ENCODE measurements around the gene ATP13A4. TPM values are rescaled to one million over a fixed set of nuclear protein-coding genes. Genes with fewer than 3 reads are reported as not detected.

ATP13A4 gene
- total RNA-seq, 2 experiments from 2014 or later = 0.98 to 1.6 TPM

GRCh38 chr3:193522473-193522872, 32.2 kb downstream of the ATP13A4 start:
- peaks cover 0 to 2% of the 10 kb centered on the region in 2 experiments for H3K27me3 ChIP-seq (ENCODE audit: control insufficient read depth in 1 of 2, insufficient read depth in 2 of 2, low read length in 2 of 2)

GRCh38 chr3:193520738-193521137, 34.0 kb downstream of the ATP13A4 start:
- peaks cover 20% of the 10 kb centered on the region for H3K27me3 Mint-ChIP-seq
- H3K9me3 Mint-ChIP-seq = no peaks in the 10 kb centered on the region
- CTCF ChIA-PET = no interaction called here
- no peak overlapping the region for H3K4me3 Mint-ChIP-seq
- no peak overlapping the region for H3K27ac Mint-ChIP-seq
- Histone ChIP-seq H3K4me3 (ENCODE audit: low read length) (no peak overlapping the region), H3K27me3 (ENCODE audit: control insufficient read depth in 1 of 2, insufficient read depth in 2 of 2, low read length in 2 of 2) (peaks cover 0 to 2% of the 10 kb centered on the region in 2 experiments), H3K27ac (ENCODE audit: low read depth in 1 of 2, low read length in 2 of 2) (no peak overlapping the region), H3K9me3 (ENCODE audit: control insufficient read depth in 1 of 2, insufficient read depth in 1 of 2, low read length in 2 of 2) (peaks cover 0 to under 1% of the 10 kb centered on the region in 2 experiments), H3K36me3 (ENCODE audit: insufficient read depth, low read length) (no peaks in the 10 kb centered on the region), H3K4me1 (ENCODE audit: insufficient read depth, low read length) (no peaks in the 10 kb centered on the region)
- TF ChIP-seq CTCF (IDR thresholded peaks at IDR 0.05) = no peak
- intact Hi-C loops (cut with DNase I, micrococcal nuclease) = no loop called here
- no peaks in the 10 kb centered on the region for H3K4me1 Mint-ChIP-seq (ENCODE audit: low read depth)
- no peak for ATAC-seq (ENCODE audit: poor library complexity)
- no peak for DNase-seq
- POLR2A ChIA-PET = no interaction called here
- no peaks in the 10 kb centered on the region for H3K36me3 Mint-ChIP-seq (ENCODE audit: low read depth)

More at GRCh38 chr3:193522473-193522872, 32.2 kb downstream of the ATP13A4 start:
- Mint-ChIP-seq H3K36me3 (ENCODE audit: low read depth) (no peaks in the 10 kb centered on the region), H3K4me1 (ENCODE audit: low read depth) (no peaks in the 10 kb centered on the region), H3K9me3 (no peaks in the 10 kb centered on the region), H3K4me3 (no peak overlapping the region), H3K27me3 (peaks cover 20% of the 10 kb centered on the region), H3K27ac (no peak overlapping the region)
- H3K9me3 ChIP-seq (ENCODE audit: control insufficient read depth in 1 of 2, insufficient read depth in 1 of 2, low read length in 2 of 2) = peaks cover 0 to 5% of the 10 kb centered on the region in 2 experiments
- ChIA-PET CTCF (no interaction called here), POLR2A (no interaction called here)
- no peaks in the 10 kb centered on the region for H3K36me3 ChIP-seq (ENCODE audit: insufficient read depth, low read length)
- no peak for DNase-seq
- no peak overlapping the region for H3K27ac ChIP-seq (ENCODE audit: low read depth in 1 of 2, low read length in 2 of 2)
- H3K4me1 ChIP-seq (ENCODE audit: insufficient read depth, low read length) = no peaks in the 10 kb centered on the region
- no peak overlapping the region for H3K4me3 ChIP-seq (ENCODE audit: low read length)
- intact Hi-C loops (cut with DNase I, micrococcal nuclease) = no loop called here
- no peak for TF ChIP-seq CTCF (IDR thresholded peaks at IDR 0.05)
- no peak for ATAC-seq (ENCODE audit: poor library complexity)

- H3K27ac Mint-ChIP-seq = no peak overlapping the region
- no peak overlapping the region for H3K27ac ChIP-seq (ENCODE audit: low read depth in 1 of 2, low read length in 2 of 2)
Measured at GRCh38 chr3:193515966-193516365, 38.7 kb downstream of the ATP13A4 start.

More at GRCh38 chr3:193515966-193516365, 38.7 kb downstream of the ATP13A4 start:
- Histone ChIP-seq H3K4me3 (ENCODE audit: low read length) (no peak overlapping the region), H3K36me3 (ENCODE audit: insufficient read depth, low read length) (no peaks in the 10 kb centered on the region), H3K27me3 (ENCODE audit: control insufficient read depth in 1 of 2, insufficient read depth in 2 of 2, low read length in 2 of 2) (no peaks in the 10 kb centered on the region), H3K4me1 (ENCODE audit: insufficient read depth, low read length) (no peaks in the 10 kb centered on the region), H3K9me3 (ENCODE audit: control insufficient read depth in 1 of 2, insufficient read depth in 1 of 2, low read length in 2 of 2) (no peaks in the 10 kb centered on the region)
- H3K4me1 Mint-ChIP-seq (ENCODE audit: low read depth) = no peaks in the 10 kb centered on the region
- H3K4me3 Mint-ChIP-seq = no peak overlapping the region
- H3K27me3 Mint-ChIP-seq = peaks cover 16% of the 10 kb centered on the region
- H3K36me3 Mint-ChIP-seq (ENCODE audit: low read depth) = no peaks in the 10 kb centered on the region
- TF ChIP-seq CTCF (IDR thresholded peaks at IDR 0.05) = no peak
- intact Hi-C loops (cut with DNase I, micrococcal nuclease) = no loop called here
- POLR2A ChIA-PET = no interaction called here
- no peak for ATAC-seq (ENCODE audit: poor library complexity)
- no peaks in the 10 kb centered on the region for H3K9me3 Mint-ChIP-seq
- CTCF ChIA-PET = no interaction called here
- DNase-seq = no peak
